ENCODE measurements around the gene ELOVL6.
"Not testable (repeated sequence)": the region's sequence is repeated elsewhere in the genome, so short reads cannot be mapped to it uniquely, and the experiment has no call there.

Gene ELOVL6

GRCh38 chr4:110119880-110120279 is 78.5 kb downstream of the ELOVL6 start:
- no peak for DNase-seq

GRCh38 chr4:110119337-110119736 is 79.1 kb downstream of the ELOVL6 start:
- DNase-seq, result no peak

- DNase-seq, result no peak
These were observed 86.4 kb downstream of the ELOVL6 start for GRCh38 chr4:110112056-110112455.

GRCh38 chr4:110109455-110109854 is 89.0 kb downstream of the ELOVL6 start:
- DNase-seq, result no peak

GRCh38 chr4:110108960-110109359 is 89.5 kb downstream of the ELOVL6 start:
- no peak for DNase-seq

GRCh38 chr4:110108422-110108821 is 90.0 kb downstream of the ELOVL6 start:
- no peak for DNase-seq

- no peak for DNase-seq
These were observed 90.5 kb downstream of the ELOVL6 start for GRCh38 chr4:110107866-110108265.

- no peak for DNase-seq
These were observed 91.5 kb downstream of the ELOVL6 start for GRCh38 chr4:110106931-110107296.

GRCh38 chr4:110104661-110105060 is 93.8 kb downstream of the ELOVL6 start:
- no peak for DNase-seq

GRCh38 chr4:110099638-110100037 is 98.8 kb downstream of the ELOVL6 start:
- DNase-seq, result no peak

- no peak for DNase-seq
These were observed 102.0 kb downstream of the ELOVL6 start for GRCh38 chr4:110096405-110096804.

- DNase-seq, result no peak
These were observed 105.8 kb downstream of the ELOVL6 start for GRCh38 chr4:110092646-110093045.

- DNase-seq, result no peak
These were observed 106.8 kb downstream of the ELOVL6 start for GRCh38 chr4:110091434-110092140.

- no peak for DNase-seq
These were observed 109.7 kb downstream of the ELOVL6 start for GRCh38 chr4:110088670-110089069.

- DNase-seq, result no peak
These were observed 111.2 kb downstream of the ELOVL6 start for GRCh38 chr4:110087070-110087708.

GRCh38 chr4:110085131-110085530 is 113.3 kb downstream of the ELOVL6 start:
- peak; percentile 31 for DNase-seq

GRCh38 chr4:110084154-110084553 is 114.3 kb downstream of the ELOVL6 start:
- DNase-seq, result no peak

- DNase-seq, result not testable (repeated sequence)
These were observed 120.3 kb downstream of the ELOVL6 start for GRCh38 chr4:110078148-110078547.

GRCh38 chr4:110076828-110077227 is 121.6 kb downstream of the ELOVL6 start:
- not testable (repeated sequence) for DNase-seq

- DNase-seq, result no peak
These were observed 122.5 kb downstream of the ELOVL6 start for GRCh38 chr4:110075891-110076290.

- no peak for DNase-seq
These were observed 123.2 kb downstream of the ELOVL6 start for GRCh38 chr4:110075083-110075738.

- no peak for DNase-seq
These were observed 123.8 kb downstream of the ELOVL6 start for GRCh38 chr4:110074570-110074969.

GRCh38 chr4:110073053-110073845 is 125.2 kb downstream of the ELOVL6 start:
- DNase-seq, result no peak

All from NCI-H1436 (cell line).